Fibroblast of upper back skin (primary cell): ENCODE measurements around the gene FUT3.
"Not testable (repeated sequence)": the region's sequence is repeated elsewhere in the genome, so short reads cannot be mapped to it uniquely, and the experiment has no call there.

Experiments used
- DNase-seq: peaks from one replicate; pipeline ENCODE4 v3.0.0-alpha.2; 2013

The FUT3 gene

GRCh38 chr19:5851302-5851701 is at the start of gene FUT3:
FUT3 (minus strand) TSS chr19:5851449.
- no peak for DNase-seq

- no peak for DNase-seq
Measured at GRCh38 chr19:5900976-5901375, 49.7 kb upstream of the FUT3 start.

- no peak for DNase-seq
Measured at GRCh38 chr19:5899728-5900526, 48.7 kb upstream of the FUT3 start.

- no peak for DNase-seq
Measured at GRCh38 chr19:5897189-5897969, 46.1 kb upstream of the FUT3 start.

GRCh38 chr19:5896365-5897076 is 45.3 kb upstream of the FUT3 start:
- DNase-seq: no peak

- DNase-seq: no peak
Measured at GRCh38 chr19:5895890-5896289, 44.6 kb upstream of the FUT3 start.

GRCh38 chr19:5895409-5895808 is 44.2 kb upstream of the FUT3 start:
- DNase-seq: no peak

GRCh38 chr19:5894704-5895349 is 43.6 kb upstream of the FUT3 start:
- DNase-seq: no peak

GRCh38 chr19:5893907-5894703 is 42.9 kb upstream of the FUT3 start:
- DNase-seq: no peak

GRCh38 chr19:5893296-5893903 is 42.2 kb upstream of the FUT3 start:
- no peak for DNase-seq

GRCh38 chr19:5892772-5893275 is 41.6 kb upstream of the FUT3 start:
- DNase-seq: no peak

- peak; percentile 31 for DNase-seq
Measured at GRCh38 chr19:5891938-5892771, 40.9 kb upstream of the FUT3 start.

- DNase-seq: no peak
Measured at GRCh38 chr19:5891572-5891937, 40.3 kb upstream of the FUT3 start.

- DNase-seq: no peak
Measured at GRCh38 chr19:5890099-5890498, 38.9 kb upstream of the FUT3 start.

GRCh38 chr19:5889288-5889971 is 38.2 kb upstream of the FUT3 start:
- DNase-seq: no peak

- not testable (repeated sequence) for DNase-seq
Measured at GRCh38 chr19:5884065-5884811, 33.0 kb upstream of the FUT3 start.

GRCh38 chr19:5883157-5883873 is 32.1 kb upstream of the FUT3 start:
- DNase-seq: not testable (repeated sequence)

- DNase-seq: no peak
Measured at GRCh38 chr19:5882421-5882968, 31.2 kb upstream of the FUT3 start.
